Panc1 (cell line): ENCODE measurements around the gene C6orf132. TPM values are rescaled to one million over a fixed set of nuclear protein-coding genes. Genes with fewer than 3 reads are reported as not detected.
A peak's percentile ranks its signal among the peaks of the same experiment; 100 is the strongest.

Experiments
- ATAC-seq: fragments of 200-7000 bp; cut with Tn5 transposase; 2 replicates; pipeline ENCODE4 v1.9.1; 2020; ENCODE audit warnings: mild to moderate bottlenecking, moderate library complexity
- BruUV-seq: library from RNA; stranded (reverse); fragments of 400-500 nt; replicated peaks from 2 replicates; lab custom pipeline; 2021; lab: Mats Ljungman, UMichigan
- CTCF ChIA-PET: fragments of 300-600 bp; sonication (Branson Sonifier 250); formaldehyde crosslinking; loops from one replicate; lab custom pipeline; 2022; ENCODE audit warnings: antibody characterized with exemption; lab: Charles Lee
- POLR2A ChIA-PET: fragments of 300-600 bp; sonication (Branson Sonifier 250); formaldehyde crosslinking; loops from one replicate; lab custom pipeline; 2022; ENCODE audit warnings: antibody characterized with exemption; lab: Charles Lee
- DNase-seq: peaks from one replicate; pipeline ENCODE4 v3.0.0-alpha.2; 2010; ENCODE audit warnings: low read depth, low spot score
- H3K27ac ChIP-seq: 2 replicates; pipeline ENCODE4 v1.5.1; 2011; ENCODE audit warnings: mild to moderate bottlenecking, low read length, inconsistent platforms
- H3K27me3 ChIP-seq: fragments of 200-500 bp; sonication (Bioruptor generic); 2 replicates; pipeline ENCODE4 v1.6.0; 2014; ENCODE audit warnings: low read length, inconsistent platforms; ENCODE audit not compliant: control insufficient read depth, insufficient read depth
- H3K36me3 ChIP-seq: fragments of 200-500 bp; sonication (Bioruptor generic); 2 replicates; pipeline ENCODE4 v1.5.1; 2014; ENCODE audit warnings: inconsistent platforms, mild to moderate bottlenecking, low read length, moderate library complexity; ENCODE audit not compliant: control insufficient read depth, insufficient read depth
- H3K4me1 ChIP-seq: 2 replicates; pipeline ENCODE4 v1.5.1; 2011; ENCODE audit warnings: inconsistent platforms, mild to moderate bottlenecking, low read length, moderate library complexity; ENCODE audit not compliant: control insufficient read depth, insufficient read depth
- H3K4me3 ChIP-seq, 2 experiments: 2 replicates each; pipeline ENCODE4 v1.5.1; 2011 to 2012; ENCODE audit warnings: low read depth in 2 of 2, low read length in 2 of 2, mild to moderate bottlenecking in 2 of 2, inconsistent platforms in 1 of 2, moderate library complexity in 1 of 2
- H3K9me3 ChIP-seq: fragments of 200-500 bp; sonication (Bioruptor generic); 2 replicates; pipeline ENCODE4 v1.5.1; 2014; ENCODE audit warnings: low read depth, mild to moderate bottlenecking, inconsistent platforms, low read length, moderate library complexity; ENCODE audit not compliant: control insufficient read depth, insufficient read depth
- CTCF ChIP-seq: fragments of 450-650 bp; IDR thresholded peaks from 2 replicates; pipeline ENCODE4 v1.5.1; 2017; ENCODE audit warnings: mild to moderate bottlenecking
- POLR2AphosphoS5 ChIP-seq: IDR thresholded peaks from 2 replicates; pipeline ENCODE4 v1.6.1; 2012; ENCODE audit warnings: mild to moderate bottlenecking, low read depth, low read length, moderate library complexity
- SIN3A ChIP-seq: IDR thresholded peaks from 2 replicates; pipeline ENCODE4 v1.6.1; 2012; ENCODE audit warnings: low read depth, mild to moderate bottlenecking, low read length, moderate library complexity, borderline replicate concordance; ENCODE audit not compliant: insufficient read depth
- TCF7L2 ChIP-seq: IDR thresholded peaks from 2 replicates; pipeline ENCODE4 v1.6.1; 2011; ENCODE audit warnings: mild to moderate bottlenecking, low read depth, low read length, inconsistent platforms
- in situ Hi-C: cut with HindIII; loops from 2 replicates; pipeline ENCODE4 v1.10.0; 2016; ENCODE audit warnings: low sequenced_read_pairs, low pct_unique_long_range_greater_than_20kb
- intact Hi-C: fragments of 100-400 bp; cut with micrococcal nuclease; formaldehyde crosslinking; loops from one replicate; pipeline ENCODE4 v1.10.0; 2022; ENCODE audit not compliant: unreplicated experiment
- total RNA-seq: library from RNA; stranded (reverse); gene quantifications from one replicate; pipeline ENCODE4 v1.2.1, GENCODE V29; 2021; ENCODE audit not compliant: unreplicated experiment
- TF ChIP-seq, protein P1 (sequence below), 2 experiments: IDR thresholded peaks; 2 replicates each; pipeline ENCODE4 v1.6.1; 2011 to 2012; ENCODE audit warnings: low read depth in 2 of 2, control low read depth in 1 of 2, low read length in 1 of 2, mild to moderate bottlenecking in 1 of 2, moderate library complexity in 1 of 2; ENCODE audit not compliant: insufficient read depth in 1 of 2

C6orf132 gene
- total RNA-seq, 1 experiment from 2014 or later = 12.9 TPM

- TF ChIP-seq, protein P1, sequence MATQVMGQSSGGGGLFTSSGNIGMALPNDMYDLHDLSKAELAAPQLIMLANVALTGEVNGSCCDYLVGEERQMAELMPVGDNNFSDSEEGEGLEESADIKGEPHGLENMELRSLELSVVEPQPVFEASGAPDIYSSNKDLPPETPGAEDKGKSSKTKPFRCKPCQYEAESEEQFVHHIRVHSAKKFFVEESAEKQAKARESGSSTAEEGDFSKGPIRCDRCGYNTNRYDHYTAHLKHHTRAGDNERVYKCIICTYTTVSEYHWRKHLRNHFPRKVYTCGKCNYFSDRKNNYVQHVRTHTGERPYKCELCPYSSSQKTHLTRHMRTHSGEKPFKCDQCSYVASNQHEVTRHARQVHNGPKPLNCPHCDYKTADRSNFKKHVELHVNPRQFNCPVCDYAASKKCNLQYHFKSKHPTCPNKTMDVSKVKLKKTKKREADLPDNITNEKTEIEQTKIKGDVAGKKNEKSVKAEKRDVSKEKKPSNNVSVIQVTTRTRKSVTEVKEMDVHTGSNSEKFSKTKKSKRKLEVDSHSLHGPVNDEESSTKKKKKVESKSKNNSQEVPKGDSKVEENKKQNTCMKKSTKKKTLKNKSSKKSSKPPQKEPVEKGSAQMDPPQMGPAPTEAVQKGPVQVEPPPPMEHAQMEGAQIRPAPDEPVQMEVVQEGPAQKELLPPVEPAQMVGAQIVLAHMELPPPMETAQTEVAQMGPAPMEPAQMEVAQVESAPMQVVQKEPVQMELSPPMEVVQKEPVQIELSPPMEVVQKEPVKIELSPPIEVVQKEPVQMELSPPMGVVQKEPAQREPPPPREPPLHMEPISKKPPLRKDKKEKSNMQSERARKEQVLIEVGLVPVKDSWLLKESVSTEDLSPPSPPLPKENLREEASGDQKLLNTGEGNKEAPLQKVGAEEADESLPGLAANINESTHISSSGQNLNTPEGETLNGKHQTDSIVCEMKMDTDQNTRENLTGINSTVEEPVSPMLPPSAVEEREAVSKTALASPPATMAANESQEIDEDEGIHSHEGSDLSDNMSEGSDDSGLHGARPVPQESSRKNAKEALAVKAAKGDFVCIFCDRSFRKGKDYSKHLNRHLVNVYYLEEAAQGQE (IDR thresholded peaks at IDR 0.05; ENCODE audit: insufficient read depth in 1 of 2, low read depth in 2 of 2, low read length in 1 of 2) = no peak
- TF ChIP-seq POLR2AphosphoS5 (no peak), CTCF (no peak), TCF7L2 (no peak), SIN3A (no peak)
- in situ Hi-C loops (no loop called here), intact Hi-C loops (no loop called here)
- Histone ChIP-seq H3K4me1 (peaks cover 10% of the 10 kb centered on the region), H3K27ac (no peak overlapping the region; the same call in 1 of the 2 replicates), H3K4me3 (no peak overlapping the region), H3K9me3 (no peaks in the 10 kb centered on the region), H3K27me3 (no peaks in the 10 kb centered on the region), H3K36me3 (no peaks in the 10 kb centered on the region)
- ATAC-seq (peak; percentile 71), DNase-seq (peak; percentile 51)
- CTCF ChIA-PET = interaction anchor here (0.5 to 1.2 kb wide), 2 partner anchors 49 to 109 kb away, joined by 3 to 4 read pairs; no protein-coding TSS in a partner anchor
- POLR2A ChIA-PET = interaction anchor here (0.6 to 0.7 kb wide), 2 partner anchors 127 to 403 kb away, joined by 4 to 5 read pairs; no protein-coding TSS in a partner anchor
- no TSS peak for BruUV-seq
Measured at GRCh38 chr6:42088101-42088591, 54.3 kb downstream of the C6orf132 start.

DNA sequence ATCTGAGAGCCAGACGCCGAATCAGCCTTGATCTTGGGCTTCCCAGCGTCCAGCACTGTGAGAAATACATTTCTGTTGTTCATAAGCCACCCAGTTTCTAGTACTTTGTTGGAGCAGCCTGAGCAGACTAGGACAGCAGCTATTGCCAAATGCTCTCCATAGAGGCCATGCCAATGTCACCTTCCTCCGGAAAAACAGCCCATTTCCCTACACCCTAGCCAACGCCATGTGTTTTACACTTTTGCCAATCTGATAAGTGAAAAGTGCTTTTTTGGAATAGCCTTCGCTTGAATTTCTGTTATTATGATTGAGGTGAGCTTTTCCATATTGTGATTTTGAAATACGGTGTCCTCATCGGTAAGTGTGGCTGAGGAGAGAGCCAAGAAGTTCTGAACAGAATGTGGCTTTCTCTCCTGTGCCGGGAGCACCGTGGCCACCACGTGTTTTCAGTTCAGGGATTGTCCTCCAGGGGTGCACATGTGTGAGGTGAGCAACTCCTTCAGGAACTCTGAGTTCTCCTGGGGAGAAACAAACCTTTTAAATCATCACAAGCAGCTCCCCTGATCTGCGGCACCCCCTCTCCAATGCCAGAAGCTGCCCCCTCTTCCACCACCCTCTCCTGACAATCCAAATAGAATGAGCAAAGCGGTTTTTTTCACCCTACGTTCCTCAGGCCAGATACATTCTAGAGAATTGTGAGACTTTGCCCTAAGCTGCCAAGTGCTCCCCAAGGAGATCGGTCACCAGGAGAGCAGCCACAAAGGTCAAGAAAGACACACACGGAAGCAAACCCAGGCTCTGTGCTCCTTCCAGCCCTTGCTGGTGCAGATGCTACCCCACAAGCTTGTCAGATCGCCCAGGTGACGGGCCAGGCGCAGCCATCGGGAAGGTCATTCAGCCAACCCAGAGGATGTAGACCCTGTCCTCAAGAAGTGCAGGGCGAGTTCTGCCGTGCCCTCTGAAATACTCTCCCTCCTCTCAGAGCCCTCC, 56.1 kb downstream of the C6orf132 start:
- no peaks in the 10 kb centered on the region for H3K36me3 ChIP-seq
- H3K4me1 ChIP-seq = peaks cover 10% of the 10 kb centered on the region
- H3K27ac ChIP-seq = no peak overlapping the region
- no TSS peak for BruUV-seq
- TF ChIP-seq CTCF (no peak), TCF7L2 (no peak), POLR2AphosphoS5 (no peak), SIN3A (no peak)
- TF ChIP-seq, protein P1 (IDR thresholded peaks at IDR 0.05; ENCODE audit: insufficient read depth in 1 of 2, low read depth in 2 of 2, low read length in 1 of 2) = no peak
- intact Hi-C loops = no loop called here
- ChIA-PET POLR2A (interaction anchor here (0.6 kb wide), 1 partner anchor 129 kb away, joined by 3 read pairs; no protein-coding TSS in a partner anchor), CTCF (interaction anchor here (0.6 to 1.2 kb wide), 2 partner anchors 31 to 54 kb away, joined by 3 read pairs; no protein-coding TSS in a partner anchor)
- no peak overlapping the region for H3K4me3 ChIP-seq
- H3K27me3 ChIP-seq = no peaks in the 10 kb centered on the region
- no peak for DNase-seq
- ATAC-seq = no peak
- in situ Hi-C loops = no loop called here
- H3K9me3 ChIP-seq = no peaks in the 10 kb centered on the region
